Measurements from ENCODE around the gene DCAF10. TPM values are rescaled to one million over a fixed set of nuclear protein-coding genes. Genes with fewer than 3 reads are reported as not detected.

The DCAF10 gene
- total and polyA plus RNA-seq, 2 of the 13 experiments (the other 11 are each of a cell fraction or from before 2014, with no cell fraction given) = 9.2 to 20.3 TPM

DNA sequence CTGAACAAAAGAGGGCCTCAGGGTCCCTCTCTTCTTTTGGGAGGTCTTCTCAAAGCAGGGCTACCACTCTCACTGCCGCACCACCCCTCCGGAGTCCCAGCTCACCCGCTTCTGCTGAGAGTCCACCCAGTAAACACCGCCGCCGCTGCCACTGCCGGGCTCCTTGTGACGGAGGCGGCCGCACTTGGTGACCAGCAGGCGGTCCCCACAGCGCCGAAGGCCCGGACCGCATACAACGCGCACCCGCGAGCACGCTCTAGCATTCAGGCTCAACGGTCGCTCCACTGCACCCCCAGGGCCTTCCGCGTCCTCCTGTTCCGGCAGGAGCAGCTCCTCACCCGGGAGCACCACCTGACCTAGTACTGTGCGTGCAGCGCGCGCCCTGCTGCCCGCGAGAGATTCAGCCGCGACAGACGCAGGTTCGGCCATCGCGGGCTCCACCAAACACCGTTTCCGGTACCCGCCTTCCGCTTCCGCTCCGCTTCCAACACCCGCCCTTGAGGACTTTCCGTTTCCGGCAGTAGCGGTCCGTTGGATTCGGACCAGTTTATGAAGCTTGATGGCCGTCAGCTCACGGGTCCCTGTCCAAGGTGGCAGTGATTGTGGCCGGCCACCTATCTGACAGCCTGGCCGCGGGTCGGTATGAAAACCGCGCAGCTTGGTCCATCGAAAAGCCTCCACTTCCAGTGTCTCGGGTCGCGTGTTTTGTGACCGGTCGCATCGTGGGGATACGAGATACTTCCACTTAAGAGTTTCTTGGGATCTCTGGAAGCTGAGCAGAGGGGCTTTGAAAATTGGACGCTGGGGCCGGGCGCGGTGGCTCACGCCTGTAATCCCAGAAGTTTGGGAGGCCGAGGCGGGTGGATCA is 15.7 kb upstream of the DCAF10 start, which contains the start of gene EXOSC3 (continued):
- TF ChIP-seq TCF7 (IDR thresholded peaks at IDR 0.05; ENCODE audit: low read depth) (no peak), MXI1 (IDR thresholded peaks at IDR 0.05; ENCODE audit: borderline replicate concordance, low read depth, low read length) (peak; percentile 79; the same call in 1 of the 3 replicates), TBX3 (IDR thresholded peaks at IDR 0.05; ENCODE audit: borderline replicate concordance) (no peak), ZNF761 (CRISPR knock-in tag; conservative IDR thresholded peaks at IDR 0.05) (peak; percentile 89), ZKSCAN1 (IDR thresholded peaks at IDR 0.05; ENCODE audit: low read length) (no peak), ZNF263 (CRISPR knock-in tag; IDR thresholded peaks at IDR 0.05) (peak; percentile 99), ZNF777 (CRISPR knock-in tag; IDR thresholded peaks at IDR 0.05) (peak; percentile 40; the same call in 1 of the 2 replicates), ZNF10 (CRISPR knock-in tag; IDR thresholded peaks at IDR 0.05; ENCODE audit: borderline replicate concordance, low read depth) (no peak), CENPT (CRISPR knock-in tag; IDR thresholded peaks at IDR 0.05; ENCODE audit: low read depth) (no peak), THRA (CRISPR knock-in tag; IDR thresholded peaks at IDR 0.05; ENCODE audit: borderline replicate concordance) (peak; percentile 48; the same call in 1 of the 2 replicates), ZFP82 (CRISPR knock-in tag; IDR thresholded peaks at IDR 0.05; ENCODE audit: borderline replicate concordance) (no peak; the same call in 1 of the 2 replicates), ZNF234 (CRISPR knock-in tag; conservative IDR thresholded peaks at IDR 0.05) (no peak), ZNF704 (CRISPR knock-in tag; IDR thresholded peaks at IDR 0.05; ENCODE audit: borderline replicate concordance) (peak; percentile 28; the same call in 1 of the 2 replicates), KLF6 (CRISPR knock-in tag; IDR thresholded peaks at IDR 0.05) (peak; percentile 69; the same call in 1 of the 2 replicates), NR1H2 (CRISPR knock-in tag; IDR thresholded peaks at IDR 0.05; ENCODE audit: borderline replicate concordance, low read depth) (no peak), RCOR2 (CRISPR knock-in tag; IDR thresholded peaks at IDR 0.05) (no peak), HOXA7 (CRISPR knock-in tag; IDR thresholded peaks at IDR 0.05) (no peak), ZNF607 (CRISPR knock-in tag; IDR thresholded peaks at IDR 0.05; ENCODE audit: borderline replicate concordance) (no peak; the same call in 1 of the 2 replicates), KAT2B (IDR thresholded peaks at IDR 0.05; ENCODE audit: borderline replicate concordance, low read depth, low read length) (no peak), ZNF282 (IDR thresholded peaks at IDR 0.05; ENCODE audit: partially characterized antibody) (no peak), SNRNP70 (IDR thresholded peaks at IDR 0.05; ENCODE audit: low read depth, low read length) (no peak), ZNF180 (CRISPR knock-in tag; IDR thresholded peaks at IDR 0.05; ENCODE audit: borderline replicate concordance, low read depth) (peak; percentile 56; the same call in 1 of the 2 replicates), PITX1 (CRISPR knock-in tag; IDR thresholded peaks at IDR 0.05) (peak; percentile 11; the same call in 1 of the 2 replicates), SKI (IDR thresholded peaks at IDR 0.05; ENCODE audit: partially characterized antibody) (no peak), HNF4A (CRISPR knock-in tag; IDR thresholded peaks at IDR 0.05) (peak; percentile 17; the same call in 1 of the 2 replicates), ZFX (CRISPR knock-in tag; IDR thresholded peaks at IDR 0.05; ENCODE audit: low read depth) (peak; percentile 96), ZNF441 (CRISPR knock-in tag; IDR thresholded peaks at IDR 0.05; ENCODE audit: borderline replicate concordance) (0 out of 2 replicates have a peak, but pooled peaks have one; percentile 58)

All from HepG2 (cell line).